Superior temporal gyrus (tissue), 1 donor: ENCODE results near the gene ABCA7.

Source experiments
- DNase-seq: peaks from one replicate; pipeline ENCODE4 v3.0.0-alpha.2; 2016; ENCODE audit errors: extremely low spot score

Gene ABCA7

DNA sequence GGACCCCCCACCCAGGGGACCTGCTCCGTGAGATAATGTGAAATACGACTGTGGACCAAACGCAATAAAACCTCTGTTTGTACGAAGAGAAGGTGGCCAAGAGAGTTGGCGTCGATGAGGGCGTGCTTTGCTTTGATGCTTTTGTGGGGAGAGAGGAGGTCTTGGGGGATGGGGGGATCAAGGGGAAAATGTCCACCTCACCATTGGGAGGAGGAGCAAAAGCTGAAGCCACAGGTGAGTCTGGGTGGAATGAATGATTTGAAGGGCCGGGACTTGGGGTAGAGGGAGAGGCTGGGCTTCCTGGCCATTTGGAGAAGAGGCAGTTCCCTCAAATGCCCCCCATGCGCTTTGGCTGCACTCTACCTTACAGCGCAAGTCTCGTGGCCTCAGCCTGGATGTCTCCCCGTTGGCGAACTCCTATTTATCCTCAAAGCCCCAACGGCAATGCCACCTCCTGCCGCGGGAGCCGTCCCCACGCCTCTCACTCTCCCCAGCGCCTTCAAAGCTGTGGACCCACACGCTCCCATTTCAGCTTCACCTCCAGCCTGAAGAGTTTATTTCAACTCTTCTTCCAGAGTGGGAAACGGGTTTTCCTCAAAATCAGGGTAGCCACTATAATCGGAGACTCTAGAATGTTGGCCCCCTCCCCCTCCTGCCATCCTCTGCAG lies 795 bp upstream of the ABCA7 start:
- DNase-seq: no peak

DNA sequence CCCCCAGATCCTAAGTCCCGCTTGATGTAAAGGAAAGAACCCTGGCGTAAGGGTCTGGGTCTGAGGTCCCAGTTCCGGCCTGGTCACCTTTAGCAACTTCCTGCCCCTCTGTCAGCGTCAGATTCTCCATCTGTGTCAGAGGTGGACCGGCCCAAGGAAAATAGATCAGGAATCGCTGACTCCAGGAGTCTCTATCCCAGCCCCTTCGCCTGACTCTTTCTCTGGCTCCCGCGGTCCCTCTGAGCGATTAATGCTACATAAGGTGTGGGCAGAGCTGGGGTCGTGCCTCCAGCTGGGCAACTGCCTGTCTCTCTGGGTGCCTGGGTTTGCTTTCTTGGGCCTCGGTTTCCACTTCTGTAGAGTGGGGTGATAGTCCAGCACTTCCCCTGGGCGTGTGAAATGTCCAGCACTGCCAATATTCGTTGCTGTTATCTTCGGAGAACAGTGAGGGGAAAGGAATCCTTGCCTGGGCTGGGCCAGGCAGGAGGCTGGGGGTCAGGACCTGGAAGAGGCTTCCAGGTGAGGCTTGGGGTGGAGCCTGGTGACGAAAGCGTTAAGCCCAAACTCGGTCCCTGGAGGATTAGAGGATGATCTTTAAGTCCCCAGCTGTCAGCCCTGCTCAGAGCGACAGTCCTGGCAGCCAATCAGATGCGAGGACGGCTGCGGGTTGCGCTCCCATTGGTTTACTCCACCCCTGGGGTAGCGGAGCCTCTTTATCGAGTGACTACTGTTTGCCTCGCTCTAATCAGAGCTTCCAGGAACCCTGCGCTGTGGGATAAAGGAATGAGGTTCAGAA lies 767 bp downstream of the ABCA7 start:
- DNase-seq: peak; percentile 95

DNA sequence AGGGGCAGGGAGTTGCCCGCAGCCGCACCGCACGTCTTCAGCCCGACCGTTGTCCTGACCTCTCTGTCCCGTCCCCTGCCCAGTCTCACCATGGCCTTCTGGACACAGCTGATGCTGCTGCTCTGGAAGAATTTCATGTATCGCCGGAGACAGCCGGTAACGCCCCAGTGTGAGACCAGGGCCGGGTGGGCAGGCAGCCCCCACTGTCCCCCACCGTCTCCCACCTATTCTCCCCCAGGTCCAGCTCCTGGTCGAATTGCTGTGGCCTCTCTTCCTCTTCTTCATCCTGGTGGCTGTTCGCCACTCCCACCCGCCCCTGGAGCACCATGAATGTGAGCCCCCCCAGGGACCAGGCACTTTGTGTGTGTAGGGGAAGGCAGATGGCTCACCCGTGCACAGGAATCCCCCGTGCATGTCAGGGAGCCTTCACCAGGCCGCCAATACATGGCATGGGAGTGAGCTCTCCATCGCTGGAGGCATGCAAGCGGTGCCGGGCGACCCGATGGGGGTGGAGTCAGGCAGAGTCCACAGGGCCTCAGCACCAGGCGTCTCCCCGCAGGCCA lies 1.4 kb downstream of the ABCA7 start:
- no peak for DNase-seq

DNA sequence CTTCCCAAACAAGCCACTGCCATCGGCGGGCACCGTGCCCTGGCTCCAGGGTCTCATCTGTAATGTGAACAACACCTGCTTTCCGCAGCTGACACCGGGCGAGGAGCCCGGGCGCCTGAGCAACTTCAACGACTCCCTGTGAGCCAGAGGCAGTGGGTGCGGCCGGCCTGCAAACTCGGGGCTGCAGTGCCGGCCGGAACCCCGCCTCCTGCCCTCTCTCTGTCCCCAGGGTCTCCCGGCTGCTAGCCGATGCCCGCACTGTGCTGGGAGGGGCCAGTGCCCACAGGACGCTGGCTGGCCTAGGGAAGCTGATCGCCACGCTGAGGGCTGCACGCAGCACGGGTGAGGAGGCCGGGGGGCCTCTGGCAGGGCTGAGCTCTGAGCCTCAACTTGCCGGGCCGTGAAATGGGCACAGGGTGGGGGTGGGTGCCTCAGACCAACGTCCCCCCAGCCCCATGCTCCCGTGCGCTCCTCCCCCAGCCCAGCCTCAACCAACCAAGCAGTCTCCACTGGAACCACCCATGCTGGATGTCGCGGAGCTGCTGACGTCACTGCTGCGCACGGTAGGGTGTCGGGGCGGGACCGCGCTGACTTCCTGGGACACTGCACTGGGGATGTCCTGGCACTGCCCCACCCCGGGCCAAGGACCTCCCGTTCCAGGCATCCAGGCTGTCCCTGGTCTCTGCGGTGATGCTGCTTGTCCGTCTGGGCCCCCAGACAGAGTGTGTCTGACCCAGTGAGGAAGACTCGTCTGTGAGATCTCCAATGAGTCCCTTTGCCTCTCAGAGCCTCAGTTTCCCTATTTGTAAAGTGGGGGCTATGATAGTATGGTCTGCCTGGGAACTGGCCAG lies 2.2 kb downstream of the ABCA7 start:
- no peak for DNase-seq

DNA sequence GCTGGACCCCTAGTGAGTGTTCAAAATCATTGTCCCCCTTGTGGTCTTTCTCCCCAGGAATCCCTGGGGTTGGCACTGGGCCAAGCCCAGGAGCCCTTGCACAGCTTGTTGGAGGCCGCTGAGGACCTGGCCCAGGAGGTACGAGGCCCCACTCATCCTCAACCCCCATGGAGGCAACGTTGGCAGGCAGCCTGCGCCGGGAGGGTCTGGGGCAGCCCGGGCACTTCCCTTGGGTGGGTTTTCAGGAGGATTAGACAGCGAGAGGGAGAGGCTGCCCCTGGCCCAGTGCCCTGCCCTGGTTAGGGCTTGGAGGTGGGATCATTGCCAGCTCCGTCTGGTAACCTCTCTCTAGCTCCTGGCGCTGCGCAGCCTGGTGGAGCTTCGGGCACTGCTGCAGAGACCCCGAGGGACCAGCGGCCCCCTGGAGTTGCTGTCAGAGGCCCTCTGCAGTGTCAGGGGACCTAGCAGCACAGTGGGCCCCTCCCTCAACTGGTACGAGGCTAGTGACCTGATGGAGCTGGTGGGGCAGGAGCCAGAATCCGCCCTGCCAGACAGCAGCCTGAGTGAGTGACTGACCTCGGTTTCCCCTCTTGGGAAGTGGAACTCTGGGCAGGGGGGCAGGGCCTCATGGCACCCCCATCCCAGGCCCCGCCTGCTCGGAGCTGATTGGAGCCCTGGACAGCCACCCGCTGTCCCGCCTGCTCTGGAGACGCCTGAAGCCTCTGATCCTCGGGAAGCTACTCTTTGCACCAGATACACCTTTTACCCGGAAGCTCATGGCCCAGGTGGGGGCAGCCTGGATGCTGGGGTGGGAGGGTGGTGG lies 3.0 kb downstream of the ABCA7 start:
- no peak for DNase-seq

DNA sequence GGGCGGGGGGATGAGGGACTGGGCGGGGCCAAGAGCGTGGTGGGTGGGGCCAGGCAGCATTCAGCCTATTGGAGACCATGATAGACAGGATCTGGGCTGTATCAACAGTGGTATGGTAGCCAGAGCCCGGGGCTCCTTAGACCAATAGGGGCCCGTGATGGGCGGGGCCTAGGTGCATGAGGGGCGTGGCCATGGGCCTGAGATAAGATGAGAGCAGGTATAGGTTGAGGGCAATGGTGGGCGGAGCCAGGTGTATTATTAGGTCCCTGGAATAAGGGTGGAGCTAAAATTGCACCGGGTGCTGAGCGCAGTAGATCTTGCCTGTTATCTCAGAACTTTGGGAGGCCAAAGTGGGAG lies 5.3 kb downstream of the ABCA7 start:
- DNase-seq: no peak

DNA sequence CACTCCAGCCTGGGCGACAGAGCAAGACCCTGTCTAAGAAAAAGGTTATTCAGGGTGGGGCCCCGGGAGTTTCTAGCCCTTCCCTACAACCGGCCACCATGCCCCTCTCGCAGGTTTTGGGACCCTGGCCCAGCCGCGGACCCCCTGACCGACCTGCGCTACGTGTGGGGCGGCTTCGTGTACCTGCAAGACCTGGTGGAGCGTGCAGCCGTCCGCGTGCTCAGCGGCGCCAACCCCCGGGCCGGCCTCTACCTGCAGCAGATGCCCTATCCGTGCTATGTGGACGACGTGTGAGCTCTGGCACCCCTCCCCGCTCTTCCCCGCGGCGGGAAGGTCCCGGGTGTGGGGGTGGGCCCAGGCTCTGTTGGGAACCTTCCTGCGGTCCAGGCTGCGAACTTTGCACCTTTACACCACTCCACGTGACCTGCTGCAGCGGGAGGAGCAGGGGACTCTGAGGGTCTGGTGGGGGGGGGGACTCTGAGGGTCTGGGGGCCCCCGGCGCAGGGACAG lies 6.3 kb downstream of the ABCA7 start:
- no peak for DNase-seq

DNA sequence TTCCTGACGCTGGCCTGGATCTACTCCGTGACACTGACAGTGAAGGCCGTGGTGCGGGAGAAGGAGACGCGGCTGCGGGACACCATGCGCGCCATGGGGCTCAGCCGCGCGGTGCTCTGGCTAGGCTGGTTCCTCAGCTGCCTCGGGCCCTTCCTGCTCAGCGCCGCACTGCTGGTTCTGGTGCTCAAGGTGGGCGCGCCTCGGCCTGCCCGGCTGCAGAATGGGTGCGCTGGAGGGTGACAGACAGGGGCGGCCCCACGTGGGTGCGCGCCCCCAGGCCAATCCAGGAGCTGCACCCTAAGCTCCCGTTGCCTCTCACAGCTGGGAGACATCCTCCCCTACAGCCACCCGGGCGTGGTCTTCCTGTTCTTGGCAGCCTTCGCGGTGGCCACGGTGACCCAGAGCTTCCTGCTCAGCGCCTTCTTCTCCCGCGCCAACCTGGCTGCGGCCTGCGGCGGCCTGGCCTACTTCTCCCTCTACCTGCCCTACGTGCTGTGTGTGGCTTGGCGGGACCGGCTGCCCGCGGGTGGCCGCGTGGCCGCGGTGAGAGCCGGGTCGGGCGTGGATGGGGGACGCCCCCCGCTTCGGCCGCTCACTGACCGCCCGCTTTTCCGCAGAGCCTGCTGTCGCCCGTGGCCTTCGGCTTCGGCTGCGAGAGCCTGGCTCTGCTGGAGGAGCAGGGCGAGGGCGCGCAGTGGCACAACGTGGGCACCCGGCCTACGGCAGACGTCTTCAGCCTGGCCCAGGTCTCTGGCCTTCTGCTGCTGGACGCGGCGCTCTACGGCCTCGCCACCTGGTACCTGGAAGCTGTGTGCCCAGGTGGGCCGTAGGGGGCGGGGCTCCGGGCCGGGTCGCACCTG lies 7.2 kb downstream of the ABCA7 start:
- no peak for DNase-seq

DNA sequence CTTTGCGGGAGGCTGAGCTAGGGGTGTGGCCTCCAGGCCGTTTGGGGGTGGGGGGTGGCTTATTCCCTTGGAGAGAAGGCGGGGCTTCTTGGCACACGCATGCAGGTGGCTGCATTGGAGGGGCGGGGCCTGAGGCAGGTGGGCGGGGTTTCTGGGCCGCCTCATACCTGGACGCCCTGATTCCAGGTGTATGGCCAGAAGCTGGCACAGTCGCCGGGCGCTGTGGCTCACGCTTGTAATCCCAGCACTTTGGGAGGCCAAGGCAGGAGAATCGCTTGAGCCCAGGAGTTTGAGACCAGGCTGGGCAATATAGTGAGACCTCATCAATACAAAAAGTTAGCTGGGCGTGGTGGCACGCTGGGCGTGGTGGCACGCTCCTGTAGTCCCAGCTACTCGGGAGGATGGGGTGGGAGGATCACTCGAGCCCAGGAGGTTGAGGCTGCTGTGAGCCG lies 7.8 kb downstream of the ABCA7 start:
- DNase-seq: no peak

DNA sequence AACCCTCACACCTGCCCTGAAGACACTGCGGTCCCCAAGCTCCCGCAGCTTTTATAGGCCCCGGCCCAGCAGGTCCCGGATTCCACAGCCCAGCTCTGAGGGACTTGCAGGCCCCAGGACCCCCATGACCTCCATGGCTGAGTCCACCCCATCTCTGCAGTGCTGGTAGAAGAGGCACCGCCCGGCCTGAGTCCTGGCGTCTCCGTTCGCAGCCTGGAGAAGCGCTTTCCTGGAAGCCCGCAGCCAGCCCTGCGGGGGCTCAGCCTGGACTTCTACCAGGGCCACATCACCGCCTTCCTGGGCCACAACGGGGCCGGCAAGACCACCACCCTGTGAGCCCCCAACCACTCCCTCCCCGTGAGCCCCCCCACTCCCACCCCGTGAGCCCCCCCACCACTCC lies 9.2 kb downstream of the ABCA7 start:
- no peak for DNase-seq

DNA sequence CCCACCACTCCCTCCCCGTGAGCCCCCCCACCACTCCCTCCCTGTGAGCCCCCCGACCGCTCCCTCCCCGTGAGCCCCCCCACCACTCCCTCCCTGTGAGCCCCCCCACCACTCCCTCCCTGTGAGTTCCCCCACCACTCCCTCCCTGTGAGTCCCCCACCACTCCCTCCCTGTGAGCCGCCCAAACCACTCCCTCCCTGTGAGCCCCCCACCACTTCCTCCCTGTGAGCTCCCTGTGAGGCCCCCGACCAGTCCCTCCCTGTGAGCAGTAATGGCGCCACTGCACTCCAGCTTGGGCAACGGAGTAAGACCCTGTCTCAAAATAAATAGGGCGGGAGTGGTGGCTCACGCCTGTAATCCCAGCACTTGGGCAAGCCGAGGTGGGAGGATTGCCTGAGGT lies 9.9 kb downstream of the ABCA7 start:
- no peak for DNase-seq

DNA sequence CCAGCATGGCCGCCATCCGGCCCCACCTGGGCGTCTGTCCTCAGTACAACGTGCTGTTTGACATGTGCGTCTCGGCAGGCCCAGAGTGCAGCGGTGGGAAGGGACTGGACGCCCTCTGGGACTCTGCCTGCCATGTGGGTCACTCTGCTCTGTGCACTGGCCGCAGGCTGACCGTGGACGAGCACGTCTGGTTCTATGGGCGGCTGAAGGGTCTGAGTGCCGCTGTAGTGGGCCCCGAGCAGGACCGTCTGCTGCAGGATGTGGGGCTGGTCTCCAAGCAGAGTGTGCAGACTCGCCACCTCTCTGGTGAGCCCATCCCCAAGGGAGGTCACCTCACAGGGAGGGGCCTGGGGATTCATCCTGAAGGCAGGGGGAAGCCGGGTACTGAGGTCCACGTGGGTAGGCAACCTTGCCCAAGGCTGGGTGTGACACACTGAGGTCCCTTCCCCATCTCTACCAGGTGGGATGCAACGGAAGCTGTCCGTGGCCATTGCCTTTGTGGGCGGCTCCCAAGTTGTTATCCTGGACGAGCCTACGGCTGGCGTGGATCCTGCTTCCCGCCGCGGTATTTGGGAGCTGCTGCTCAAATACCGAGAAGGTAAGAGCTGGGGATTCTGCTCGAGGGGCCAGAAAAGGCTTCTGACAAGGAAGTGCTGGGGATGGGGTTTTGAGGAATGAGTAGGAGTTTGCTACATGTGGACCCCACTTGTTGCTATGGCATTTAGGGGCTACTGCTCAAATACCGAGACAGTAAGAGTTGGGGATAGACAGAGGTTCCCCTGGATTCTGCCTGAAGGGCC lies 11.3 kb downstream of the ABCA7 start:
- DNase-seq: no peak

DNA sequence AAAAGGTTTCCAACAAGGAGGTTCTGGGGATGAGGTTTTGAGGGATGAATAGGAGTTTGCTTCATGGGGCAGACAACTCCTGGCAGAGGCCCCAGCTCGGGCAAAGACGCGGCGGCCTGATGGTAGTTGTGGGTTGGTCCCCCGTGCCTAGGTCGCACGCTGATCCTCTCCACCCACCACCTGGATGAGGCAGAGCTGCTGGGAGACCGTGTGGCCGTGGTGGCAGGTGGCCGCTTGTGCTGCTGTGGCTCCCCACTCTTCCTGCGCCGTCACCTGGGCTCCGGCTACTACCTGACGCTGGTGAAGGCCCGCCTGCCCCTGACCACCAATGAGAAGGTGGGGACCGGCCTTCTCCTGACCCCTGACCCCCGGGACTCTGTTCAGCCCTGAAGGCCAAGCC lies 11.9 kb downstream of the ABCA7 start:
- no peak for DNase-seq

DNA sequence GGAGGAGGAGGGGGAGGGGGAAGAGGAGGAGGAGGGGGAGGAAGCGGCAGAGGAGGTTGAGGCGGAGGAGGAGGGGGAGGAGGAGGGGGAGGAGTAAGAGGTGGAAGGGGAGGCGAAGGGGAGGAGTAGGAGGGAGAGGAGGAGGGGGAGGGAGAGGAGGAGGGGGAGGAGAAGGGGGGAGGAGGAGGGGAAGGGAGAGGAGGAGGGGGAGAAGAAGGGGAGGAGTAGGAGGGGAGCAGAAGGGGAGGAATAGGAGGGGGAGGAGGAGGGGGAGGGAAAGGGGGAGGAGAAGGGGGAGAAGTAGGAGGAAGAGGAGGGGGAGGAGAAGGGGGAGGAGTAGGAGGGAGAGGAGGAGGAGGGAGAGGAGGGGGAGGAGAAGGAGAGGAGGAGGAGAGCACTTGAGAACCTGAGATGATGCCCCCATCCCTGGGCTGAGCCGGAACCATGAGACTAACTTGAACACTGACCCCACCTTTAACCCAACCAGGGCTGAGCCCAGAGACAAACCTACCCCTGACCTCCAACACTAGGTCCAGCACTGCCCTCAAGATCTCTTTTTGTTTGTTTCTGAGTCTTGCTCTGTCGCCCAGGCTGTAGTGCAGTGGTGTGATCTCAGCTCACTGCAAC lies 12.6 kb downstream of the ABCA7 start:
- no peak for DNase-seq

DNA sequence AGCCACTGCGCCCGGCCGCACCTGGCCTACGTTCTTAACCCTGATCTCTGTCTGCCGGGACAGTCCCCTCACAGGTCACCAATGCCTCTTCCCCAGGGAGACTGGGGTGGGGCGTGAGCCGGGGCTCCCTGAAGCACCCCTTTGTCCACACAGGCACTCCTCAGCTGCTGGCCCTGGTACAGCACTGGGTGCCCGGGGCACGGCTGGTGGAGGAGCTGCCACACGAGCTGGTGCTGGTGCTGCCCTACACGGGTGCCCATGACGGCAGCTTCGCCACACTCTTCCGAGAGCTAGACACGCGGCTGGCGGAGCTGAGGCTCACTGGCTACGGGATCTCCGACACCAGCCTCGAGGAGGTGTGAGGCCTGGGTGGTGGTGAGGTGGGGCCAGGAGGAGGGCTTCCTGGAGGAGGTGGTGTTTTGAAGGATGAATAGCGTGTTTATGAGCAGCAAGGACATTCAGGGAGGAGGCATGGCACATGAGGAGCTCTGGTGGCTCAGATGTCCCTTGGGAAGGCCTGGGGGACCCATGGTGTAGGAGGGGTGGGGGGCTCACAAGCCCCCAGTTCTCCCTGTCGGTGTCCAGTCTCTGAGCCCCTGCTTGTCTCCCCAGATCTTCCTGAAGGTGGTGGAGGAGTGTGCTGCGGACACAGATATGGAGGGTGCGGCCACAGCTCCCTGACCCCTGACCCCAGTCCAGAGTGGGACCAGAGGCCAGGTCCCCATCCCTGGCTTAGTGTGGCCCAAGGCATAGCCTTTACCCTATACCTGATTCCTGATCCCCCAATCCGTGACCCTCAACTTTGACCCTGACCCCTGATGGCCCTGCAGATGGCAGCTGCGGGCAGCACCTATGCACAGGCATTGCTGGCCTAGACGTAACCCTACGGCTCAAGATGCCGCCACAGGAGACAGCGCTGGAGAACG lies 13.5 kb downstream of the ABCA7 start:
- no peak for DNase-seq

DNA sequence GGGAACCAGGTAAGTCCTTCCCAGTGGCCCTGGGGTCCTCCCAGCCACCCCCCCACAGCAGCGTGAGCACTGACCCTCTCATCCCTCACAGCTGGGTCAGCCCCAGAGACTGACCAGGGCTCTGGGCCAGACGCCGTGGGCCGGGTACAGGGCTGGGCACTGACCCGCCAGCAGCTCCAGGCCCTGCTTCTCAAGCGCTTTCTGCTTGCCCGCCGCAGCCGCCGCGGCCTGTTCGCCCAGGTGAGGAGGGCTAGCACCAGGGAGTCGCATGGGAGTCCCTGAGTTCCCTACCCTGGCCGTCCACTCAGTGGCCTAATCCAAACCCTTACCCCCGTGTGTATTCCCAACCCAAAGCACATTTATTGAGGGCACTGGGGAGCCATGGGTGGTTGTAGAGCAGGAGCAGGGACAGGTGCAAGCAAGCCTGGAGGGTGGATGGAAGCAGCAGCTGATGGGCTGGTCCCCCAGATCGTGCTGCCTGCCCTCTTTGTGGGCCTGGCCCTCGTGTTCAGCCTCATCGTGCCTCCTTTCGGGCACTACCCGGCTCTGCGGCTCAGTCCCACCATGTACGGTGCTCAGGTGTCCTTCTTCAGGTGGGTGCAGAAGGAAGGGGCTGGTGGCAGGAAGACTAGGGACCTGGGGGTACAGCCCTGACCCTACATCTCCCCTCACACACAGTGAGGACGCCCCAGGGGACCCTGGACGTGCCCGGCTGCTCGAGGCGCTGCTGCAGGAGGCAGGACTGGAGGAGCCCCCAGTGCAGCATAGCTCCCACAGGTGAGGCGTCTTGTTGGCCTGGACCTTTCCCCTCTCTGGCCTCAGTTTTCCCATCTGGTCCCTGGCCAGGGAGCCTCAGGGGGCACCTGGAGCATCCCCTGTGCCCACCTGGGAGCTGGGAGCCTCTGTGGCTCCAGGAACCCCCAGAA lies 14.5 kb downstream of the ABCA7 start:
- no peak for DNase-seq

DNA sequence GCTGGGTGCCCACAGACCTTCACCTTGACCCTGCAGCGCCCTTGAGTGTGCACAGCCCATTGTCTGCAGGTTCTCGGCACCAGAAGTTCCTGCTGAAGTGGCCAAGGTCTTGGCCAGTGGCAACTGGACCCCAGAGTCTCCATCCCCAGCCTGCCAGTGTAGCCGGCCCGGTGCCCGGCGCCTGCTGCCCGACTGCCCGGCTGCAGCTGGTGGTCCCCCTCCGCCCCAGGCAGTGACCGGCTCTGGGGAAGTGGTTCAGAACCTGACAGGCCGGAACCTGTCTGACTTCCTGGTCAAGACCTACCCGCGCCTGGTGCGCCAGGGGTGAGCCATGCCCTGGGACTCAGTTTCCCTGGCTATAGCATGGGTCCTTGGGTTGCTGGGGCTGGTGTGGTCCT lies 15.1 kb downstream of the ABCA7 start:
- no peak for DNase-seq
